DMS79 treated with DMSO at 0.1 percent for 48 hours (cell line): Measurements from ENCODE around the gene LRP4.

ENCODE experiments used
- DNase-seq: peaks from one replicate; lab custom pipeline; 2025; lab: John Stamatoyannopoulos, UW

Gene LRP4

GRCh38 chr11:46918788-46919513 is 601 bp upstream of the LRP4 start:
- DNase-seq: no peak

DNA sequence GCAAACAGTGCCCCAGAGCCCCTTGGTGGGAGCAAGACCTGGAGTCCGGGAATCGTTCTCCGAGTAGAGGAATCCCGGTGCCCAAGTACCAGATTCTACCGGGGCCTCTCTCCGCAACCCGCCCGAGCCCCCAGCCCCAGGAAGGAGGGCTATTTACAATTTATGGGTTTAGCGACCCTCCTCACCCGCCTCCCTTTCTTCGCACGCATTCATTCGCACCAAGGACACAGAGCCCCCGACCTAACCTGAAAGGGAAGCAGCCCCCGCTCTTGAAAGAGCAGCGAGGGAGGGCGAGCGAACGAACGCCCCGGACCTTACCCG is 628 bp downstream of the LRP4 start:
- DNase-seq: no peak

GRCh38 chr11:46917109-46917761 is 1.1 kb downstream of the LRP4 start:
- no peak for DNase-seq

DNA sequence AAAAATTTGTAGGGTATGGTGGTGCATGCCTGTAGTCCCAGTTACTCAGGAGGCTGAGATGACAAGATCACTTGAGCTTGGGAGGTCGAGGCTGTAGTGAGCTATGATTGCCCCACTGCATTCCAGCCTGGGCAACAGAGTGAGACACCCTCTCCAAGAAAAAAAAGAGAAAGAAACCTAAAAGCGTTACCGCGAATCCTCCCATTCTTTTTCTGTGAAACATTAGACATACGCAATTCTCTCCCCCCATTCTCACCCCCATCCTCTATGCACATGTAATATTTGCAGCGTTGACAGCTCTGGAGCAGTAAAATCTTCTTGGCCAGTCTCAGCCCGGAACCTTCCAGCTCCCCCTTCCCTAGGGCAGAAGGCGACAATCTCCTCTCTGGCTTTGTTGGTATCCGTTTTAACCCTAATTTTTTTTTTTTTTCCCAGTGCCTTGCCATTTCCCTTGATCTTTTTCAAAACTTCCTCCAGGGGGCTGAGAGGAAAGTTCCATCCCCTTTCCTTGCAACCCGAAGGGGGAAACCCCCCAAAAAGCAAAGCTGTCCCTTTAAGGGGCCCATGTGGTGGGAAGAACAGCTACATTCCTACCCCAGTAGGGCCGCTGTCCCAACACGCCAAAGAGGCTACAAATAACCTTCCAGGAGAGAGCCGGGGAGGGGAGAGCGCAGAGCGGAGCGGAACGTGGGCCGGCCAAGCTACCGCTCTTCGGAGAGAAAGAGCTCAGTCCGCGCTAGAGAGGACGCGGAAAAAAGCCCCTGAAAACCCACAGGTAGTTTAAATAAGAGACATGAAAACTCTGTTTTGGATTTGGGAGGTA is 1.9 kb downstream of the LRP4 start:
- peak; percentile 48 for DNase-seq

GRCh38 chr11:46914910-46915309 is 3.4 kb downstream of the LRP4 start:
- no peak for DNase-seq

GRCh38 chr11:46914363-46914762 is 4.0 kb downstream of the LRP4 start:
- no peak for DNase-seq

DNA sequence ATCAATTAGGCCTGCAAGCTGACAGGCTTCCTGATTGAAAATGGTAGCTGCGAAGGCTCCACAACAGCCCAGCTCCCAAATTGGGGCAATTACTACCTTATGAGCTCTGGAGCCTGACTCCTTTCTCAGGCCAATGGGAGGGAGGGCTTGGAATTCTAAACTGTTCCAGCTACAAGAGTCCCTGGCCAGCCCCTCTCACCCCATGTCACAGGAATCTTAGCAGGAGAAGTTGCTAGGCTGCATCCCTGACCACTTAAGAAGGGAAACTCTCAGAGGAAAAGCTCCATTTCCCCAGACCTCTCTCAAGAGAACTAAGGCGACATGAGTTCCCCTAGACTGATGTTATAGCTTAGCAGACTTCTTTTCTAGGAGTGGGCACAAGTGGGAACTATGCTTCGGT is 4.9 kb downstream of the LRP4 start:
- no peak for DNase-seq

DNA sequence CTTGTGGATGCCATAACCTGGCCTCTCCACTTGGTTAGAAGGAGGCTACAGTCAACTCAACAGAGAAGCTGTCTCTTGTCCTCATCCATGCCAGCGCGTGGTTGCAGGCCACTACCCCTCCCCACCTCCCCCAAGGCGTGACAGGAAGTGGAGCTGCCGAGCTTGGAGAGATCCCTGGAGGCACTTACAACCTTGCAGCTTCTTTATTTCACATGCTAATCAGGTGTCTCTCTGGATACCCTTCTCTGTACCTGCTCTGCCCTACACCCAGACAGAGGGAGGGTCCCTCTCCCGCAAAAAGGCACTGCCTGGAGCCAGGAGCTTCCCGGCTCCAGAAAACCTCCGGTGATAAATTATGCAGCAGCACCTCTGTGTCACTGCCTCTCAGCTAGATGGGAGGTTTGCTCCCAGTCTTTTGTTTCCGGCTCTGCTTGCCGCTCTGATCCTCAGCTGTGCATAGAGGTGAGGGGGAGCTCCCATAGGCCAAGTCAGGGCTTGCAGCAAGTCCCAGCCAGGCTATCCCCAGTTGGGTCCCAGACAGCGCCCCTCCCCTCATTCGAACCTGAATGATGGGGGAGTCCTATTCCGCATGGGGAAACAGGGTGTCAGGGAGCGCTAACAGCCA is 5.7 kb downstream of the LRP4 start:
- DNase-seq: peak; percentile 53

DNA sequence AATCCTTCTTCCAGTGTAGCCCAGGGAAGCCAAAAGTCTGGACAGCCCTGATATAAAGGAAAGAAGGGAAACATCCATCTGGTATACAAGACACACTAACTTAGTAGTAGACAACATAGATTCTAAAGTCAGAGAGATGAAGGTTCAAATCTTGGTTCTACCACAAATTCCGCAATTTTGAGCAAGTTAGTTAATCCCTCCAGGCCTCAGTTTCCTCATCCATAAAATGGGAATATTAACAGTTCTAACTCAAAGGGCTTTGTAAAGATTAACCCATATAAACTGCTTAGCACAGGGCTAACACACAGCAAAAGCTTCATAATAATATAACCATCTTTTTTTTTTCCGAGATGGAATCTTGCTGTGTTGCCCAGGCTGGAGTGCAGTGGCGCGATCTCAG is 10.7 kb downstream of the LRP4 start:
- DNase-seq: no peak

DNA sequence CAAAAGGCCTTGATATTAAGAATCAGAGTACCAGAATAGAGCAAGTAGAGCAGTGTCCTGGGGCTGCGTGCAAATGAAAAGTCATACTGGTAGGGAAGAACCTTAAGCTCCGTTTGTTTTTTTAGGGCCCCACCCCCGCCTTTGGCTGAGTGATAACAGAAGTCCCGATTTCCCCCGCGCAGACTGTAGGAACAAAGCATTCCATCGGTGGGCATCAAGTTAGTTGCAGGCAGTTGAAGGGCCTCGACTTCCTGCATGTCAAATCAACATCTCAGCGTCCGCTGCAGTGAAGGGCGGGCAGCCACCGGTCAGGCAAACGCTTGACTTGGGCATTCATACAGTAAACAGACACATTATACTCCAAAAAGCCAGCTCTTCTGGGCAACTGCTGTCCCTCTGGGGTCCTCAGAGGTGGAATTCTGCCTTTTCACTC is 11.7 kb downstream of the LRP4 start:
- no peak for DNase-seq

DNA sequence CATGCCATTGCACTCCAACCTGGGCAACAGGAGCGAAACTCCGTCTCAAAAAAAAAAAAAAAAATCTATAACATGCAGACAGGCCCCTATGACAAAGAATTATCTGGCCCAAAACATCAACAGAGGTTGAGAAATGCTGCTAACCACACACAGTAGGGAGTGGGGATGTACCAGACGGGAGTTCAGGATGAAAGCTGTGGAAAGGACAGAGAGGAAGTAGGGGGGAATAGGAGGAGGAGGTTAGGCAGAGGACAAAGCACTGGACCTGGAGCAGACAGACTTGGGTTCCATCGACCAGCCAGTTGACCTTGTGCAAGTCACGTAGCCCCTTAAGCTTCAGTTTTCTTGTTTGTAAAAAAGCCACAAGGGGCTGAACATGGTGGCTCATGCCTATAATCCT is 12.5 kb downstream of the LRP4 start:
- DNase-seq: no peak

DNA sequence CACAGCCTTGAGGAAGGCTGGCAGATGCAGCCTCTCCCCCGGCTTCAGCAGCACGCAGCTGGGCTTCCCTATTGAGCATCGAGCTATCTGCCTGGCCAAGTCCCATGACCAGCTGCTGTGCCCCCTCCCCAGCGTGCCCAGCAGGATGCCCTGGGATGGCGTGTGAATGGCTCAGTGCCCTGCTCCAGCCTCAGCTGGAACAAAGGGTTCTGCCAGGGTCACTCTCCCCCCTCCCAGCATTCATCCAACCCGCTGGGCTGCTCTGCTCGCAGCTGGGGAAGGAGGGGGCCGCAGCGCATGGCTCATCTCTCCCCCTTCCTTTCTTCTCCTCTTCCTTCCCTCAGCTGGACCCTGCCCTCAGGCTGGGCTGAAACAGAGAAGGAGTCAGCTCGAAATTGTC is 14.5 kb downstream of the LRP4 start:
- DNase-seq: no peak

DNA sequence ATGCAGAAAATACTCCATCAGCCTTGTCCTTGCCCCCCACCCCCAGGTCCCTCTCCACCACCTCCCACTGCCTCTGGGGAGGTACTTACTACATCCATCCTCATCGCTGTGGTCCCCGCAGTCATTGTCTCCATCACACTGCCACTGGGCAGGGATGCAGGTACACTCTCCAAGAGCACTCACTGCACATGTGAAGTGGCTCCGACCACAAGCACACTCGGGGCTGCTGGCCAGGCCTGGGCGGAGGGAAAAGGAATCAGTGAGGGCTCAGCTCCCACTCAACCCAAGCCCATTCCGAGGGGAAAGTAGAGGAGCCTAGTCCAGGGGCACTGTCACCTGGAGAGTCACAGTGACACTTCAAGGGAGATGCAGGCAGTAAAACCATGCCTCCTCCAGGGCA is 15.7 kb downstream of the LRP4 start:
- DNase-seq: peak; percentile 61

- no peak for DNase-seq
Observed at GRCh38 chr11:46901156-46901555, 17.2 kb downstream of the LRP4 start.

- DNase-seq: no peak
Observed at GRCh38 chr11:46900091-46900746, 18.1 kb downstream of the LRP4 start.

DNA sequence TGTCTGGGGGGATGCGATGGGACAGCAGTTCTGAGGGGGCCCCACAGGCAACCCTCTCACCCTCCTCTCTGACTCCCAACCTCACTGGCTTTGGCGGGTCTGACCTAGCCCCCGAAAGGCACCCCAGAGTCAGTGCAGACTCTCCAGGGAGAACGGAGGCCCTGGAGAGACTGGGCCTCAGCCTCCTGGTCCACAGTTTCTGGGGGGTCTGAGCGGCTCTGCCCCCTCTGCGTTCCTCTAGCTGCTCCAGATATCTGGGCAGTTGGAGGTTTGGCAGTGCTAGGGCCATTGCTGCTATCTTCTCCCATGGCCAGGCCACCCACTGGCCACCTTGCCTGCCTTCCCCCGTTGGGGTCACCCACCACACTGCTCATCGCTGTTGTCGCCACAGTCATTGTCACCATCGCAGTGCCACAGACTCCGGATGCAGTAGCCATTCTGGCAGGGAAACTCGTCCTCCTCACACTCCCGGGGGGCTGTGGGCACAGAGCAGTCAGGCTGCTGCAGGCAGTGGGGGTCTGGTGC is 18.8 kb downstream of the LRP4 start:
- DNase-seq: no peak

DNA sequence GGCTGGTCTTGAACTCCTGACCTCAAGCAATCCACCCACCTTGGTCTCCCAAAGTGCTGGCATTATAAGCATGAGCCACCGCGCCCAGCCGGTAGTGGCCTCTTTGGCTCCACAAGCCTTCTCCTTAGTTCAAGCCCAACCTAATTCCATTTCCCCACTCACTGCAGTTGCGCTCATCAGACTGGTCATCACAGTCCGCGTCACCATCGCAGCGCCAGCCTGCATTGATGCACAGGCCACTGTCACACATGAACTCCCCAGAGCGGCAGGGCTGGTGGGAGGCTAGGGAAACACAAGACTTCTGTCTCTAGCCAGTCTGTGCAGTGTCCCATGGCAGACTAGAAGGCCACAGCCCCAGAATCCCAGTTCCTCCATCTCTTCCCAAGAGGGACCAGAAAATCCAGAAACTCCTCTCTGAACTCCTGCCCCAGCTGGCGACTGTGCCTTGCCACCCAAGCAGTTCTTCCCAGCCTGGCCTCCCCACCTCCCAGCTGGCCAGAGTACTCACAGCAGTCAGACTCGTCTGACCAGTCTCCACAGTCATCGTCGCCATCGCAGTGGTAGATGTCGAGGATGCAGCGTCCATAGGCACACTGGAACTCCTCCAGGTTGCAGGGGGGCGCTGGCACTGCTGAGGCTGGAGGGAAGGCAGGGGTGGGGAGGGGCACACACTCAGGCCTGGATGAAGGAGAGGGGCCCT is 19.8 kb downstream of the LRP4 start:
- no peak for DNase-seq

DNA sequence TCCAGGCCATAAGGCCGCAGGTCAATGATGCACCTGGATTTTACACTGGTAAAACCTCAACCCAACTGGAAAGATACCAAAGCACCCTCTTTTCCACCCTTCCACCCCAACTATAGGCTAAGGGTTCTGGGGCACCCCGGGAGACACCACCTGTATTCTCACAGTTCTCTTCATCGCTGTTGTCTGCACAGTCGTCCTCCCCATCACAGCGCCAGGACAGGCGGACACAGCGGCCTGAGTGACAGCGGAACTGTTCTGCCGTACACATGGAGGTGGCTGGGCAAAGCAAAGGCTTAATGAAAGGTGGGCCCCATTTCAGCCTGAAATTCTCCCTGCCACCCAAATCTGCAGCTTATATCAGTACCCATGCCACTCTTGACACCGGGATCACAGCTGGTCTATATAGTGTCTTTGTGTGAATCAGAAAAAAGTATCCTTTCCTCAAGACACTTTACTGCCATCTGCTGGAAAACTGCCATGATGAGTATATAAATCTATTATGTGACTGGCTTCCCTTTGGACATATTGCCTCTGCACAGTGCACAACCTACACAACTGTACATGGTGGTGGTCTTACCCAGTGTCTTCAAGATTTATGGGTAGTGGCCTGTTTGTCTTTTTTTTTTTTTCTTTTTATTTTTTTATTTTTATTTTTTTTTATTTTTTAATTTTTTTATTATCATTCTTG is 21.5 kb downstream of the LRP4 start:
- peak; percentile 19 for DNase-seq

DNA sequence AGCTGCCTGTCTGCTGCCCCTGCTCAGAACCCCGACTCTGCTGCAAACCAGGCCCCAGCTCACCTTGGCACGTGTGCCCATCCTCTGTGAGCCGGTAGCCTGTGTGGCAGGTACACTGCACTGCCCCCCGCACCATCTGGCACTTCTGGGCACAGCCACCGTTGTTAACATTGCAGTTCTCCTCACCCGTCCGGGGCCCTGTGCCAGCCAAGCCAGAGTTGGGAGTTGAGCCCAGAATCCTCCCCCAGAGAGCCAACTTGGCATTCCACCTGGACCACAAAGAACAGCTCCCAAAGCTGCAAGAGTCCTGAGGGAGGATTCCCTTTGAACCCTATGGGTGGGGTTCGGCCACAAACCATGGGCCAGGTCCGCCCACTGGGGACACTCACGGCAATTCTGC is 22.5 kb downstream of the LRP4 start:
- DNase-seq: peak; percentile 66

DNA sequence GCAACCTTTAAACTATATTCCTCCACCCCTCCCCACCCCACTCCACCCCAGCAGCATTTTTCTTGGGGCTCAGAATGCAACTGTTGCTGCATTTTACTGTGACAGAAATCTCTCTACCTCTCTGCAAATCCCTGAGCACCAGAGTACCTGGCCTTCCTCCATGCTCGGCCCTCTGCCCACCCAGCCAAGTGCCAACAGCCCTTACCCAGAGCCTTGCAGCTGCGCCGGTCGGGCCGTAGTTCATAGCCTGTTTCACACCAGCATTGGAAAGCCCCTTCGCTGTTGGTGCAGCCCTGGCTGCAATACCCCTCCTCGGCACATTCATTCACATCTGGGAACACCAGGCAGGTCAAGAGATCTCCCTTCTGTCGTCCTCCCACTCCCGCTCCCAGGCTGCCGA is 23.4 kb downstream of the LRP4 start:
- no peak for DNase-seq

GRCh38 chr11:46894506-46894905 is 23.8 kb downstream of the LRP4 start:
- DNase-seq: no peak
